GM12872 (cell line): ENCODE results near the gene BCR.

ENCODE experiments used
- TF ChIP-seq, protein P1 (sequence below): IDR thresholded peaks from 3 replicates; pipeline ENCODE4 v1.5.1; 2011; ENCODE audit warnings: low read depth, mild to moderate bottlenecking, low read length, moderate library complexity; ENCODE audit not compliant: insufficient read depth

The BCR gene

GRCh38 chr22:23138584-23139435 lies 41.5 kb upstream of the BCR start:
- TF ChIP-seq, protein P1, sequence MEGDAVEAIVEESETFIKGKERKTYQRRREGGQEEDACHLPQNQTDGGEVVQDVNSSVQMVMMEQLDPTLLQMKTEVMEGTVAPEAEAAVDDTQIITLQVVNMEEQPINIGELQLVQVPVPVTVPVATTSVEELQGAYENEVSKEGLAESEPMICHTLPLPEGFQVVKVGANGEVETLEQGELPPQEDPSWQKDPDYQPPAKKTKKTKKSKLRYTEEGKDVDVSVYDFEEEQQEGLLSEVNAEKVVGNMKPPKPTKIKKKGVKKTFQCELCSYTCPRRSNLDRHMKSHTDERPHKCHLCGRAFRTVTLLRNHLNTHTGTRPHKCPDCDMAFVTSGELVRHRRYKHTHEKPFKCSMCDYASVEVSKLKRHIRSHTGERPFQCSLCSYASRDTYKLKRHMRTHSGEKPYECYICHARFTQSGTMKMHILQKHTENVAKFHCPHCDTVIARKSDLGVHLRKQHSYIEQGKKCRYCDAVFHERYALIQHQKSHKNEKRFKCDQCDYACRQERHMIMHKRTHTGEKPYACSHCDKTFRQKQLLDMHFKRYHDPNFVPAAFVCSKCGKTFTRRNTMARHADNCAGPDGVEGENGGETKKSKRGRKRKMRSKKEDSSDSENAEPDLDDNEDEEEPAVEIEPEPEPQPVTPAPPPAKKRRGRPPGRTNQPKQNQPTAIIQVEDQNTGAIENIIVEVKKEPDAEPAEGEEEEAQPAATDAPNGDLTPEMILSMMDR = no peak

DNA sequence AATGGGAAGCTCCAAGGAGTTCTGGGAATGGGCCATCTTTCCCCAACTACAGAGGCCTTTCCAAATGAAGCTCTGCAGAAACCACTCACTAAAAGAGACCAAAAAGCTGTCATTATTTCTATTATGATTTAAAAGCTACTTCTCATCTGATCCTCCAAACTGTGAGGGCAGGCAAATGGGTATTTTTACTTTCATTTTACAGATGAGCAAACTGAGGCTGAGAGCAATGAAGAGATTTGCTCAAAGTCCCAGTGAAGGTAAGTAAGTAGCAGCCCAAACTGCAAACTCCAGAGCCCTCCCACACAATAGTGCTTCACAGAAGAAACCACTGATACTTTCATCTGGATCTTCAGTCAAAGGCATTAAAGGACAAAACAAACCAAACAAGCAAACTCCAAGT lies 39.9 kb upstream of the BCR start:
- TF ChIP-seq, protein P1 = no peak

DNA sequence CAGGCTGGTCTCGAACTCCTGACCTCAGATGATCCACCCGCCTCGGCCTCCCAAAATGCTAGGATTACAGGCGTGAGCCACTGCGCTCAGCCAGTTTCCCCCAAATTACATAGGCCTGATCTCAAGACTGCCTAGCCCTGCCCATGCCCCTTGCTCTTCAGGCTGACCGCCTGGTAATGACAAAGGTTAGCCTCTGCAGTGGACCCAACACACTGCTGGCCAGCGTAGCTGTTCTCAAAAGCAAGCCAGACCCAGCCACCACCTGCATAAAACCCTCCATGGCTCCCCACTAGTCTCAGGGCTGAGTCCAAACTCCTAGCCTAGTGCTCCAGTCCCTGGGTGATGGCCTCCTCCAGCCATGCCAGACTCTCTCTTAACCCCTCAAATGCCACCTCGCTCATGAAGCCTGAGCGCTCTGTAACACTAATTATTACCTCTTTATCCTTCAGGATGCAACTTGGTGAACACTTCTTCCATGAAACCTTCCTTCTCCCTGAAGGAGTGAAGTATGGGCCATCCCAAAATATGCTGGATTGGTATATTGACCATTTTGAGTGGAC lies 37.7 kb upstream of the BCR start:
- TF ChIP-seq, protein P1 = no peak

GRCh38 chr22:23143119-23143518 lies 37.2 kb upstream of the BCR start:
- TF ChIP-seq, protein P1 = no peak

DNA sequence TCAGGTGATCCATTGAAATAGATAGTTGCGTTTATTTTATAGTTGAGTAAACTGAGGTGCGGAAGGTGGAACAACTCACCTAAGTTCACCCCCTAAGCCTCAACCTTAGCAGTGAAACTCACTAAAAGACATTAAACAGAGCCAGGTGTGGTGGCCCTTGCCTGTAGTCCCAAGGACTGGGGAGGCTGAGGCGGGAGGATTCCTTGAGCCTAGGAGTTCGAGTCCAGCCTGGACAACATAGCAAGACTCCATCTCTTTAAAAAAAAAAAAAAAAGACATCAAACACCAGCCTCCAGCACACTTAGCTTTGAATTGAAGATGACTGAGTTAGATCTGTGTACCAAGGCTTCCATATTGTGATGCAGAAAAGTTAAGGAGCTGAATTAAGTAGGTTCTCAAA lies 35.9 kb upstream of the BCR start:
- TF ChIP-seq, protein P1 = no peak

DNA sequence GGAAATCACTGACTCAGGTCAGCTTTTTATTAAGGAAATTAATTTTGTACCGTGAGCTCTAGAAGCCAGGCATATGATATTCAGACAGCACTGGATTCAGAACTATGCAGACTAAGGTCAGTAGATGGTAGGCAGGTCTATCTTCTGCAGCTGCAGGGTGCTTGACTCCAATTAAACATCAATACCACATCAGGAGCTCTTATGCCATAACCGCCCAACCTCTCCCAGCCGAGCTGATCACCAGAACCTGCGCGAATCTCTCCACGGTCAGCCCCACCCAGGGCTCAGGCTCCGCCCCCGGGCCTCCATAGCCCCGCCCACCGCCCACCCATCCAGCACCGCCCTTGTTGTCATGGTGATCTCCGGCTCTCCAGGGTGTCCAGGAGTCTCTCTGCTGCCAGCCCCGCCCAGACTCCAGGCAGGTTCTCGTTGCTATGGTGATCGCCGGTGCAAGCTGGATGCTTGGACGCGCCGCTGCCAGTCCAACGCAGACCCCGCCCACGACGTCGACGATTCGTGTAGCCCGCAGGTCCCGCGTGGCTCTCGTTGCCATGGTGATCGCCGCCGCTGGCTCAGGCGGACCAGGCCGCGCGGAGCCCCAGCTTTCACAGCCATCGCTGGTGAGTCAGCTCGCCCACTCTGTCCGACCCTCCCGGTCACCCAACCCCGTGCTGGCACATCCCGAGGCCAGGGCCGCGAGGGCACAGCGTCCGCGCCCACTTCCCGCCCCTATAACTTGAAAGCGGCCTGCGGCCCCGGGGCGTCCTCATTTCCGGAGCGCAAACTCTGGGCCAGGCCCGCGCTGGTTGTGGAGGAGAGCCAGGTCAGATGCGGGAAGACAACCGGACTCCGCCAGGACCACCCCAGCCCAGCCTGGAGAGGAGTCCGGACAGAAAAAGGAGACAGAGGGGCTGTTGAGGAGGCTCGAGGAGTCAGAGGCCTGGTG lies 35.1 kb upstream of the BCR start, which contains the start of gene RAB36:
Gene RAB36, plus strand, starts transcription at position 546 of the 946 bp plus-strand sequence. CDS start 1,140 bp downstream, outside the sequence.
- TF ChIP-seq, protein P1 = no peak

DNA sequence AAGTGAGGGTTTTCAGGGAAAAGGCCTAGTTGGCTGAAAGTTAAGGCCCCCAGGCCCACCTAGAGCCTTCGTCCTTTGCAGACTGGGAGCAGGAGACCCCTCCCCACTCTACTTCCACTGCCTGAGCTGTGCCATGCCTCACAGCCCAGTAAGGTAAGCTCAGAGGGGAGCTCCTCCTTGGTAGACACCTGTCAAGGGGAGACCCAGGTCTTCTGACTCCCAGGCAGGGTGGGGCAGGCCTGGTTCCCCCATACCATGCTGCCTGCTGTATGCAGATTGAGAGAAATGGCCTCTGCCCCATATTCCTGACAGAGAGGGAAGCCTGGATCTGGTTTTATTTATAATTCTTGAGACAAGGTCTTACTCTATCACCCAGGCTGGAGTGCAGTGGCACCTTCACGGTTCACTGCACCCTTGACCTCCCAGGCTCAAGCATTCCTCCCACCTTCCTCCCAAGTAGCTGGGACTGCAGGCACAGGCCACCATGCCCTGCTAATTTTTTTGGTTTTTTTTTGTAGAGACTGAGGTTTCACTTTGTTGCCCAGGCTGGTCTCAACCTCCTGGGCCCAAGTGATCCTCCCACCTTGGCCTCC lies 34.3 kb upstream of the BCR start:
- TF ChIP-seq, protein P1 = no peak
